ENCODE data around the gene SMC4.
"Not testable (repeated sequence)": the region's sequence is repeated elsewhere in the genome, so short reads cannot be mapped to it uniquely, and the experiment has no call there.

The SMC4 gene

DNA sequence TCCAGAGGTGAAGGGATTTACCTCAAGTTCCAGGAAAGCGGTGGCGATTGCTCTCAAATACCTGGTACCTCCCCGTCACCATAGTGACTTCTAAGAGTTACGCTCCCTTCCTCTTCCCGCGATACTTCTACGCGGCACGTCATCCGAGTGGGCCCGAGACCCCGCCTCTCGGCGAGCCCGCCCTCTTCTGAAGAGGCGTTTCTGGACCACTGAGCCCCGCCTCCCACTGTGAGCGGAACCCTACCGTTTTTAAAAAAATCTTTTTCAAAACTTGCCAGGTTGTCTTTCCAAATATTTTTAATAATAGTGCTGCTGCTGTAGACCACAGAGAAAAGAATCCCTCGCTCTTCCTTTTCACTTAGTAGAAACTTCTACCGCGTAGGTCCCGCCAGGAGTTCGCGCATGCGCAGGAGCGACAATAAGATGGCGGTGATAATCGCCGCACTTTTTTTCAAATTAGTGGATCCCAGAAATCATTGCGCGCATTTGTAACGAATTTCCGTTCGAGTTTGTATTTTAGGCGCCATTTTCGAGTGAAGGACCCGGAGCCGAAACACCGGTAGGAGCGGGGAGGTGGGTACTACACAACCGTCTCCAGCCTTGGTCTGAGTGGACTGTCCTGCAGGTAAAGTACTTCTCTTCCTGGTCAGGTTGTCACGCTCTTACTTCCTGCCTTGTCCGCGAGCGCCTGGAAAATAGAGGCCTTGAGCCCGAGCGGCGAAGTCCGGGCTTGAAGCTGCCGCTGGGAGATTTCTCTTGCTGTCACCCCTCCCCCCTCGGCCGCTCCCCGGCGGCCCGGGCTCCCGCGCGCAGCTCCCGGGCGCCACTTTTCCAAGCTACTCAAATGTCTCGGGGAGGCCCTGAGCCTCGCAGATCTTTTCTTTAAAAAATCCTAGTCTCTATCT, at the start of gene SMC4, which contains the start of gene IFT80:
SMC4 (plus strand) TSS at position 526 of the 905 bp plus-strand sequence. CDS start 1,177 bp downstream, outside the sequence.
IFT80 (minus strand) TSS at position 101 of the 905 bp plus-strand sequence. CDS start 14,625 bp downstream, outside the sequence.
- DNase-seq (ENCODE audit: low spot score), result peak; percentile 97

- DNase-seq (ENCODE audit: low spot score), result no peak
These were observed 43.6 kb upstream of the SMC4 start for GRCh38 chr3:160355826-160356225.

GRCh38 chr3:160362896-160363295, 36.6 kb upstream of the SMC4 start:
- not testable (repeated sequence) for DNase-seq (ENCODE audit: low spot score)

GRCh38 chr3:160365869-160366522, 33.5 kb upstream of the SMC4 start:
- no peak for DNase-seq (ENCODE audit: low spot score)

GRCh38 chr3:160368804-160369203, 30.6 kb upstream of the SMC4 start:
- no peak for DNase-seq (ENCODE audit: low spot score)

DNA sequence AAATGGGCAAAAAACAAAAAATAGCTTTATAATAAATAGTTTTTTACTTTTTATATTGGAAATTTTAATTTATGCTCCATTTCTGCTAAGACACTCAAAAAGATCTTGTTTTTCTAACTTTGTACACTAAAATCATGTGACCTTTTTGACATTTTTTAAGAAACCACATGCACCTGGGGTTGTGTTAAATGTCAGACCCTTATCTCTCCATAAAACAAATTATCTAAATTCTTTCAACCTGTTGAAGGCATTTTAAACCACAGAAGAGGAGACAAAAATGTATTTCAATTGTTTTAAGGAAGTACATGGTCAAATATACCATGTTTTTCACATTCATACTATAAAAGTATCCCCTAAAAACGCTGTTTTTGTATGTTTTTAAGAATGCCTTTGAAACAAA, 29.7 kb upstream of the SMC4 start:
- no peak for DNase-seq (ENCODE audit: low spot score)

DNA sequence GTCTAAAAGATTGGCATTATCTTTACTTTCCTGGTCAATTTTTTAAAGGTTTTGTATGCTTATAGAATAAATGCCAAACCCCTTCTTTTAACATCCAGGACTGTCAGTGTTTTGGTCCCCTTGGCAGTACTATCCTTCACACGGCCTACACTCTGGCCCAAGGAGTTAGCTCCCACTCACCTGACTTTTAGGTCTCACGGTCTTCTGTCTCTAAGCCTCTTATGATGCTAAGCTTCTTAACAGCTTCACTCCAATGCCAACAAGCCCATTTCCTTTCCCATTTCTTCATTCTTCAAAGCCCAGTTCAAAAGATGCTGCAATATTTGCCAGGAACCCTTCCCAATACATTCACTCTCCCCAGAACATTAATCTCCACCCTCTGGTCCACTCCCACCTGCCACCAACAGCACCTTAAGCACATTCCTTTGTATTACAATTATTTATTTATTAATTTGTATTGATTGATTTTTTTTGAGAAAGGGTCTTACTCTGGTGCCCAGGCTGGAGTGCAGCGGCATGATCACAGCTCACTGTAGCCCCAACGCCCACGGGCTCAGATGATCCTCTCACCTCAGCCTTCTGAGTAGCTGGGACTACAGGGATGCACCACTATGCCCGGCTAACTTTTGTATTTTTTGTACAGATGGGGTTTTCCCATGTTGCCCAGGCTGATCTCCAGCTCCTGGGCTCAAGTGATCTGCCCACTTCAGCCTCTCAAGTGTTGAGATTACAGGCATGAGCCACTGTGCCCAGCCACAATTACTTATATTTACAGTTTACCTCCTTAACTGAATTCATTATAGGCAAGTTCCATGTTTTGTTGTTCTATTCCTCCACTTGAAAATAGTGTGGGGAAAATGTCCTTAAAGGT, 28.2 kb upstream of the SMC4 start:
- no peak for DNase-seq (ENCODE audit: low spot score)

DNA sequence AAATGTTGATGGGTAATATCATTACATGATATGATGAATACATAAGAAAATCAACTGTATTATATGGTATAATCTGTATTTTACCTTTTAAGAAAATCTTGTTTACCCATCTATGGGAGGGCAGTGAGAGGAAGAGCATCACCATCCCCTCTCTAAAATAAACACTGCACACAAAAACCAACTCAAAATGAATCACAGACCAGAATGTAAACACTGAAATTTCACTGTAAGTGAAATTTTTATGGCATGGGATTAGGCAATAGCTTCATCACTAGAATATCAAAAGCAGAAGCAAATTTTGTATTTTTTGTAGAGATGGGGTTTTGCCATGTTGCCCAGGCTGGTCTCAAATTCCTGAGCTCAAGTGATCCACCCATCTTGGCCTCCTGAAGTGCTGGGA, 26.7 kb upstream of the SMC4 start:
- DNase-seq (ENCODE audit: low spot score), result no peak

GRCh38 chr3:160373655-160374054, 25.8 kb upstream of the SMC4 start:
- no peak for DNase-seq (ENCODE audit: low spot score)

- no peak for DNase-seq (ENCODE audit: low spot score)
These were observed 25.0 kb upstream of the SMC4 start for GRCh38 chr3:160374472-160374871.

DNA sequence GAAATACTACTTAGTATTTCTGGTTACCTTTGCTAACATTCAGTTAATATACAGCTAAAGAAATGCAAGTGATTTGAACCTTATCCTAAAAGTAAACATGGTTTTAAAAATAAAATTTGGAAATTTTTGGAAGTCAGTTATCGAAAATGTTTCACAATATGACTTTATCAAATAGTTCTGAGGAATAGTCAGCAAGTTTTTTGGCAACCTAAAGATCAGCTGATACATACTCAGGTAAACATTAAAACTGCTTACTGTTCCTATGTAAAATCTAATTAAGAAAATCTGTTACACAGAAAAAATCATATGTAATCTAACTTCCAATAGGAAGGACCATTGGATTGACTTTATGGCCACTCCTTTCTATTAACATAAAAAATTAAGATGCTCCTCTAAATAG, 24.5 kb upstream of the SMC4 start:
- DNase-seq (ENCODE audit: low spot score), result no peak

GRCh38 chr3:160376681-160377080, 22.8 kb upstream of the SMC4 start:
- no peak for DNase-seq (ENCODE audit: low spot score)

DNA sequence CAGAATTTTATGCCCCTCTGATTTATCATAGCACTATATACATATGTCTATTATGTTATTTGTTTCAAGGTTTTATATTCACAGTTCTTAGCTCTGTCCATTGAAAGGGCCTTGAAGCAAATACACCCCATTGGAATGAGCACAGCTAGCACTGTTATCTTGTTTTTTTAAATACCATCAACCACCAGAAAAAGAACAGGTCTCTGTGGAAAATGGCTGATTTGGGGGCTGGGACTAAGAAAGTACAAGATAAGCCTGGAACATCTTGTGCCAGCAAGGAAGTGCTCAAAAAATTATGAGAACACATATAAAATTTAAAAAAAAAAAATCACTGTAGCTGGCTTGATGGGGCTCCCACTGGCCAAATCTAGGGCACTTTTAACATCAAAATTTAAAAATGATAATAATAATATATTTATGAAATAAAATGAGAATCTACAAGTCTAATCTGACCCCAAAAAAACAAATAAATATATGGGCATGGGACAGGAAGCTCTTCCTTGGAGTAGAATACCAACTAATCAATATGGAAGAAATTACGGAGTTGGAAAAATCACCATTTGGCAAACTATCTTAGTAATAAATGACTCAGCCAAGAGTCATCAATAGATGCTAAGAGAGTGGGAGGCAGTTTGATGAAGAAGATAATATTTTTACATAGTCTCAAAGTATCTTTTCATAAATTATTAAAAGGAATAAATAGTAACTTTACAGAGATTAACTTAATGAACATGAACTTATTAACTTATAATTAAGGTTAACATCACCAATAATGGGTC, 20.9 kb upstream of the SMC4 start:
- no peak for DNase-seq (ENCODE audit: low spot score)

GRCh38 chr3:160379628-160380214, 19.7 kb upstream of the SMC4 start:
- DNase-seq (ENCODE audit: low spot score), result no peak

DNA sequence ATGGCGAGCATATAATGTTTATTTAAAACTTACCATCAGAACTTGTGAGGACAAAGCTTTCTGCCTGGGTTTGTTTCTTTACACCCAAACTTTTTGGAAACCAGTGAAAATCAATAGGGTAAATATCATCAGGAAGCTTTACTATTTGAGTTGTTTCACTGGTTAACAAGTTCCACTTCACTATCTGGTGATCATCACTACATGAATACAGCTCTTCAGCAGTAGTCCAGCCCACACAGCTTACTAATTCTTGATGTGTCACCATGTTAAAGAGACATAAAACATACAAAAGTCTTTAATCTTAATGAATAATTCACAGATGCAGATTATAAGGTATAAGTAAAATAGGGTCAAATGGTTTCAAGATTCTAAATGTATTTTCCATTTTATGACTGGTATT, 18.0 kb upstream of the SMC4 start:
- no peak for DNase-seq (ENCODE audit: low spot score)

DNA sequence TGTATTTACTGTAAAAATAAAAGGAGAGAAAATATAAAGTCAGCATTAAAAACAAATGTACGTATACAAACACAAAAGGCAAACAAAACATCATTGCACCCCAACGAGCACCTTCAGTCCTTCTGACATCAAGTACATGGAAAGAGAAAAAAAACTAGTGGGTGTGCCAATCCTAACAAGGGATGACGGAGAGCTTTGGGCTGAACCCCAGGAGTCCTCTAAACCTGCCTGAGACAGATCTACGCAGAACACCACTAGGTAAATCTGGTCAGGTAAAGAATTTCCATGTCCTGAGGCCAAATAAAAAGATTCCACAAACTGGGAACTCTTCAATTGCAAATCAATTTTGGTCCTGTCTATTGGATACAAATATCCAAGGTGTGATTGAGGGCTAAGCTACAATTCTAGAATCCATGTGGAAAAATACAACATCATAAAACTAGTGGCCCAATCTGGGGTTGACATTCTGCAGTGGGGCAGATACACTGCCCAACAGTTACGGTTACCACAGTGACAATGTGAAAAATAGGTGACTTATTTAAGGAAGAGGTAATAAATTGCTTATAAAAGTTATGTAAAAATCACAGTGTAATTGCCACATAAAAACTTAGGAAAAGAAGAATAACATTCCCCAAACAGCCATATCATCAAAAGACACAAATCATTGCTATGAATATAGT, 14.7 kb upstream of the SMC4 start:
- DNase-seq (ENCODE audit: low spot score), result no peak

GRCh38 chr3:160390565-160391138, 8.8 kb upstream of the SMC4 start:
- DNase-seq (ENCODE audit: low spot score), result no peak

DNA sequence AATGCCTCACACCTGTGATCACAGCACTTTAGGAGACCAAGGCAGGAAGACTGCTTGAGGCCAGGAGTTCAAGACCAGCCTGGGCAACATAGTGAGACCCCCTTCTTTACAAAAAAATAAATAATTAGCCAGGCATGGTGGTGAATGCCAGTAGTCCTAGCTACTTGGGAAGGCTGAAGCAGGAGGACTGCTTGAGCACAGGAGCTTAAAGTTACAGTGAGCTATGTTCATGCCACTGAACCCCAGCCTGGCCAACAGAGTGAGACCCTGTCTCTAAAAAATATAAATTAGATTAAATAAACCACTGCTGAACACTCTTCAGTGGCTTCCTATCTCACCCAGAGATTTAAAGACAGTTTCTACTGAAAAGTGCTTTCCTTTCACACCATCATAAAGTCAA, 6.7 kb upstream of the SMC4 start:
- DNase-seq (ENCODE audit: low spot score), result no peak

DNA sequence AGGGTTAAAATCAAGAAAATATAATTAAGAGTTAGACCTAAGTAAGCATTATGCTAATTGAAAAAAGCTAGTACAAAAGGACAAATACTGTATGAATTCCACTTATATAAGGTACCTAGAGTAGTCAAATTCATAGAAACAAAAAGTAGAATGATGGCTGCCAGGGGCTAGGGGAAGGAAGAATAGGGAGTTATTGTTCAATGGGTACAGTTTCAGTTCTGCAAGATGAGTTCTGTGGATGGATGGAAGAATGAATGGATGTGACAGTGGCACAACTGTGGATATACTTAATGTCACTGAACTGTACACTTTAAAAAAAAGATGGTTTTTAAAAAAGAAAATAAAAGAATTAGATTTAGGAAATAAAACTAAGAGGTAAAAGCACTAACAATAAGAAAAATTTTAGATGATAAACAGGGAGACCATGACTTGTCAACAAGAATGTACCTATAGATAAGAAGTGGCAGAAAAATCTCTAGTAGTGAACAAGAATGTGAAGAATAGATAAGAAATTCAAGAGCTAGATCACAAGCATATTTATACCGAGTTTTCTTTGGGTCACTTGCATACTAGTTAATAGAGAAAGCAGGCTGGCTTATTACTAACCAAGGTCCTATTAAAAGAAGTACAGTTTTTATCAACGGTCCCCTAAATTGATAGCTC, 6.0 kb upstream of the SMC4 start:
- DNase-seq (ENCODE audit: low spot score), result peak; percentile 47

GRCh38 chr3:160394009-160394392, 5.4 kb upstream of the SMC4 start:
- DNase-seq (ENCODE audit: low spot score), result no peak
